GM18499 (cell line): ENCODE data around the gene PIGS.

Experiments used
- ATAC-seq: cut with Tn5 transposase; IDR thresholded peaks from one replicate; pipeline ENCODE4 v1.9.1; 2021; ENCODE audit warnings: moderate number of reproducible peaks; ENCODE audit not compliant: insufficient read depth, unreplicated experiment

PIGS gene

DNA sequence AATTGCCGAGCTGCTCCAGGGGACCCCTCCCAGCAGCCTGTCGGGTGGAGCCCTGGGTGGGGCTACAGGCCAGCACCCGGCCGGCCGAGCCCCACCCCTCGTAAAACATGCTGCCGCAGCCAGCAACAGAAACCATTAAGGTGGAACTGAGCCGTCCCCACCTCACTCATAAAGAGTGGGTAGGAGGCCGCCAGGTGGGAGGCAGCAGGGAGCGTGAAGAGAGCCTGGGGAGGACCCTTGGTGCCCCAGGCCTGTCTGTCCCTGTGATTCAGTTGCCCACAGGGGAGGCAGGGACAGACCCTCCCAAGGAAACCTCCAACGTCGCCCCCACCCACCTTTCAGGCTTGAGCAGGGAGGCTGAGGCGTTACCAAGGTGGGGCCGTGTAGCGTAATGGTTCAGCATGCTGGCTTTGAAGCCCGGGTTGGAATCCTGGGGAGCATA is 56.7 kb downstream of the PIGS start:
- ATAC-seq, result no peak

DNA sequence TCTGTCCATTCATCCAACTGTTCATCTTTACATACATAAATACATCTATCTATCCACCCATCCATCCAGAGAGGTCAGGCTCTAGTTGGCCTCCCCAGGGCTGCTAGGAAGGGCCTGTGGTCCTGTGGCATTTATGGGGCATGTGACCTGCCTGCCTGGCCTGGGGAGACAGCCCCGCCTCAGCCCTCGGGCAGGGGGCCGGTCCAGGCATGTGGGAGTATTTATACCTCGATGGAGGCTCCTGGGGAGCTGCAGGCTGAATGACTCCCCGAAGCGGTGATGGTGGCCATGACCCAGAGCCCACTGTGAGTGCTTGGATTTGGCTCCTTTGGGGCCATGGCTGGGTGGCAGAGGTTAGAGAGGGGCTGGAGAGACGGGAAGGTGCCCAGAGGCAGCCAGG is 57.8 kb downstream of the PIGS start:
- ATAC-seq, result no peak

DNA sequence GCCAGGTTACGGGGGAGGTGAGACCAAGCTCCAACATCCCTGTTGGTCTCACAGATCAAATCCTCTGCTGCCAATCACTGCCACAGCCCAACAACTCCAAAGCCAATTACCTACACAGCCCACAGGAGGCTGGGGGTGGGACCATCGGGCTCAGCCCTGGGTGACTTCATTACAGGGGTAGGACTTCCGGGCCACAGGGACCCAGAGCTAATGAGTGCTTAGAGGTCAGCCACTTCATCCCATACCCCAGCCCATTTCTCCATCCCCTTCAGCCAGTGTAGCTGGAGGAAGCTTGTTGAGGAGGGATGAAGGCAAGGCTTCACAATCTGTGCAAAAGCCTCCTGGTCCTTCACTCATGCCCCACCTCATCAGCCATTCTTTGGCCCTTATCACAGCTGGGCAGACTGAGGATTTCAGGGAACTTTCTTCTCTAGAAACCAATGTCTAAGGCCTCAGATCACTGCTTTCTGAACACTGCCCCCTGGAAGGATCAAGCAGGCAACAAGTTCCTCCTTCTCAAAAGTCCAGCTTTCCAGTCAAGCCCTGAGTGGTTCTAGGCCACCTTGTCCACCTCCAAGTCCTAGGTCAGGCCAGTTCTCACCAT is 59.4 kb downstream of the PIGS start:
- ATAC-seq, result no peak

DNA sequence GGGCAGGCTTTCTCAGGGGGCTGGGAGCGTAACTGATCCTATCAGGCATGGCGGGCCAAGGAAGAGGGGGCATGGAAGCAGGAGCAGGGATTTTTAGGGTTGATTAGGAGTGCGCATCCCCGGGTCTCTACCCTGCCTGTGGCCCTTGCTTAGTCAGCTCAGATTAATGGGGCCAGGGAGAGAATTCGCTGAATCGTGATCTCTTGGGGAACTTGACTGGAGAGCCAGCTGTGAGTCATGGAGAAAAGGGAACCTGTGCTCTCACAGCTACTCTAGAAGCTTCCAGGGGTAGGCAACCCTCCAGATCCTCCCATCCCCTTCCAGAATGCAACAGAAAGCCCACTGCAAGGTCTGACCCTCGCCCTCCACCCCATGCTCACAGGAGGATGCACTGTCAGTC is 61.5 kb downstream of the PIGS start:
- no peak for ATAC-seq

DNA sequence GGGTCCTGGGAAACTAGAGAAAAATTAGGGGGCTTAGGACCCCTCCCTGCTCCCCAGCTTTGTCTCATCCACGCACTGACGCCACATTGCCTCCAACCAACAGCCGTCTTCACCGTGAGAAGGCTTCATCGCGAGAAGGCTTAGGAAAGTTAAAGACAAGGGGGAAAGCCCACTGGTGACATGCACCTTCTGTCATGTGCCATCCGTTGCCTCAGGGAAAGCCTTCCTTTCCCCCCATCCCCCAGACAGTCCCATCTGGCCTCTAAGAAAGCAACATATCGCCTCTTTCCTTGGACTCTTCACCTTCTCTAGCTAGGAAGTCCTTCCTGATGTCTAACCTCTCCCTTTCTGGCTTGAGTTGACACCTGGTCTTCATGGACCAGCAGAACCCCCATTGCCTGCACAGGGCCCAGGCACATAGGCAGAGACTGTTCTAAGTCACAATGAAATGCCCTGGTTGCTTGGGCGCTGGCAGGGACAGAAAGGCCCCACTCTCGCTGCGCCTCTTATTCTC is 63.1 kb downstream of the PIGS start:
- ATAC-seq, result no peak

DNA sequence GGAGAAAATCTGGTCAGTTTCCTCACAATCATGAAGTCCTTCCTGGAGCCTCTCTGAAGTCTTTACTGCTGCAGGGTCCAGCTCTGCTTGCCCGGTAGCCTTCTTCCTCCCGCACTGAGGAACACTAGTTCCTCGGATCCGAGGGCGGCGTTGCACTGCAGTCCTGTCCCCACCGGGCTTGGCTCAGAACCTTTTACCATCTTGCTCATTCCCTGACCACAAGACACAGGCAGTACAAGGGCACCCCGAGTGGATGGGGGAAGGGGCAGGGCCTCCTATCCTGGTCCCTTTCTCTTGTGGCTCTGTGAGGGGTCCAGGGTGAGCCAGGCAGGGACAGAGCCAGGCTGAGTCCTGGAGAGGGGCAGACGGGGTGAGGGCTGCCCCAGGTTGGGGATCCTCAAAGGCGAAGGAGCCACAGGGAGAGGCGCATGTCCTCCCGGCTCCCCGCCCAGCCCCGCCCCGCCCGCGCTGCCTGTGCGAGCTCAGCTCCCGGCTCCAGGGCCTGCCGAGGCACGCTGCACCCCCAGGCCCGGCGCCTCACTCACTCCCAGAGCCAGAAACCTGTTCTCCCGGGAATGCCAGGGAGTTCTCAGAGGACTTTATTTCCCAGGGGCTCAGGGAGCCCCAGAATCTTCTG is 63.6 kb downstream of the PIGS start:
- no peak for ATAC-seq

DNA sequence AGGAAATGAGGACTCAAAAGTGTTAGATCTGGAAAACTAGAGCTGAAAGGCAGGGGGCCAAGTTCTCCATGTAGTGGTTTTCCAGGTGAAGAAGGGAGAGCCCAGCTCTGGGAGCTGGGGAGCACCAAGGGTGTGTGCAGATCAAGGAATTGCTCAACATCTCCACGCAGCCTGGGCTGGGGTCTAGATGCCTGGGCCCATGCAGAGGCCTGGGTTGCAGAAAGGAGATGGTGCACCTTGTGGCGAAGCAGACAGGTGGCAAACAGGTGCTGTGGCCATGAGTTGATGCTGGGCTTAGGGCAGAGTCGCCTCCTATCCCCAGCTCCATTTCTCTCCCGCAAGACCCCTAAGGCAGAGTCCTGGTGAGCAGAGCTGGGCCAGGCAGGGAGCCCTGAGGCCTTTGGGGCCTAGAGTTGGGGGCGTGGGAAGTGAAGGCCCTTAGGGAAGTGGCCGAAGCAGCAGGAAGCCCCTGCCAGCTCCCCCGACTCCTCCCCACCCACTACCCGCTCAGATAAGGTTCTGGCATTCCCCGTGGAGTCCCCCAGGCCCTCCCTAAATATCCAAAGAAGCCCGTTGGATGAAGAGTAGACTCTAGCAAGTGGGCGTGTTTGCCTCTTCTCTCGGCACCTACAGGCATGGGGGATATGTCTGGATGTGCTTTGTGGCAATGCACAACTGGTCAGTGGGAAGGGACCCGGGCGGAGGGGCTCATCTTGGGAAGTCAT is 64.4 kb downstream of the PIGS start:
- ATAC-seq, result no peak

DNA sequence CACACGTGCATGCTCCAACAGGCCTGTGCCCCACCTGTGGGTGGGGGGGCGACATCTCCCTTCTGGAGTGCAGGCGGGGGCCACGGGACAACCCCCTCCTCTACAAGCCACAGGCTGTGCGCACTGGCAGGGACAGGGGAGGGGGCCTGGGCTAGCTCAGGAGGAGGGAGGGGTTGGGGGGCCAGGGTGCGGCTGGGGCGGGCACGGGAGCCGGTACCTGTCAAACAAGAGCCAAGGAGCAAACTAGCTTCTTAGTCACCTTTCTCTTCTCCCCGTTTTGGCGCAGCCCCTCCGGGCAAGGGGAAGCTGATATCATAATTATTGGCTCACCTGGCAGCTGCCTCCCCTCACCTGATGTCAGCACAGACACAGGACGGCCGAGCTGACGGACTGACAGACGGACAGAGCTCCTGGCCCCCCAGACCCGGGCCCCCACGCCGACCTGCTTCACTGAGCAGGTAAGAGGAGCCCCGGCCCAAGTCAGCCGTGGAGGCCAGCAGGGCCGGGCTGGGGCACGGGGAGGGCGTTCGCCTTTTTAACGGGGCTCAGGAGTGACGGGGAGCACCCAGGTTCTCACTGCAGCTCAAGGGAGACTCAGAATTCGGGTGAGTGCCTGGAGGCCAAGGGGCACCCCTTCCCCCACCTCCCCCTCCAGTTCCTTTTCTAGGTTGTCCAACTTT is 65.2 kb downstream of the PIGS start, which contains the start of gene FOXN1:
FOXN1 (plus strand) TSS at position 363 of the 680 bp plus-strand sequence. CDS start 17,622 bp downstream, outside the sequence.
- no peak for ATAC-seq

DNA sequence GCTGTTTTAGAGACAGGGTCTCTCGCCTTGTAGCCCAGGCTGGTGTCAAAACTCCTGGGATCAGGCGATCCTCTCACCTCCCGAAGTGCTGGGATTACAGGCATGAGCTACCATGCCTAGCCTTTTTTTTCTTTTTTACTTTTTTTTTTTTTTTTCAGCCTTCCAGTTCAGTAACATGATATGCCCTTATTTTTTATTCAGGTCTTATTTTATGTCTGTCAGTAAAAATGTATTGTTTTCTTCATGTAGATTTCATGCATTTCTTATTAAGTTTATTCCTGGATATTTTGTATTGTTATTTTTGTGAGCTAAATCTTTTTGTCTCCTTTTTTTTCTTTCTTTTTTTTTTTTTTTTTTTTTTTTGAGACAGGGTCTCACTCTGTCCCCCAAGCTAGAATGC is 67.9 kb downstream of the PIGS start:
- no peak for ATAC-seq
